Measurements from ENCODE around the gene YY1.
"Not testable (repeated sequence)": the region's sequence is repeated elsewhere in the genome, so short reads cannot be mapped to it uniquely, and the experiment has no call there.

Gene YY1

DNA sequence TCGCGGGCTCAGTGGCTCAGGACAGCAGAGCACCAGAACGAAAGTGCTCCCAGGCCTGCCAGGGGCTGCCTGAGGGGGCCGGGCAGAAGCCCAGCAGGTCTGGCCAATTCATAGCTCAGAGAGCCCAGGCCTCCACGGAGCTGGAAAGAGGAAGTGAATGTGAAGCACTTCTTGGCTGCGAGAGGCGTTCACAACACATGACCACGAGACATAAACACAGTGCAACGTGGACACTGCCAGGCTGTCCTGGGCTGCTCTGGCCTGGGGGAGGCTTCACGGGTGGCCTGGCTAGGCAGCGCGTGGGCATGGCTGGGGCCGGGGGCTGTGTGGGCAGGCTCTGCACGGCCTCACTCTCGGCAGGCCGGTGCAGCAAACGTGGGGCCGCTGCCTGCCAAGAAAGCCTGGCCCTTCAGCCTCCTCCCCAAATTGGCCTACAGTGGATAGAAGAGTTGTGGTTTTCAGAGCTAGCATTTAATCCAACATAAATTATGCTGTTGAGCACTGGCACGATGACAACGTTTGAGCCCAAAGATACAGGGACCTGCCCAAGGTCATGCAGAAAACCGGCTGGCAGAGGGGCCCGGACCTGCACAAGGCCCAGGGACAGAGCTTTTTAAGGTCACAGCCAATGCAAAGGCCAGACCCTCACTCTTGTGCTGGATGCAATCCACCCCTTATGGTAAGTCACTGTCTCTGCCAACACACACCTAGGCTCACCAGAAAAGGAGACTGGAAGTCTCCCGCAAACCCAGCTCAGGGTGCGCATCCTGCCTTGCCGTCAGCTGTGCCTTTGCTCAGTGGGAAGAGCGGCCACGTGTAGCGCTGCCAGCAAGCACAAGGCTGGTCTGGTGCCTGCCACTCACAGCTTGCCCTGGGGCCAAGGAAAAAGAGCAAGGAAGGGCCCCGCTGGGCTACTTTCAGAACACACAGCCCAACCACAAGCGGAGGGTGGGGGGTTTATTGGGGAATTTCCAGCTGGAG lies 58.7 kb downstream of the YY1 start:
- no peak for DNase-seq

DNA sequence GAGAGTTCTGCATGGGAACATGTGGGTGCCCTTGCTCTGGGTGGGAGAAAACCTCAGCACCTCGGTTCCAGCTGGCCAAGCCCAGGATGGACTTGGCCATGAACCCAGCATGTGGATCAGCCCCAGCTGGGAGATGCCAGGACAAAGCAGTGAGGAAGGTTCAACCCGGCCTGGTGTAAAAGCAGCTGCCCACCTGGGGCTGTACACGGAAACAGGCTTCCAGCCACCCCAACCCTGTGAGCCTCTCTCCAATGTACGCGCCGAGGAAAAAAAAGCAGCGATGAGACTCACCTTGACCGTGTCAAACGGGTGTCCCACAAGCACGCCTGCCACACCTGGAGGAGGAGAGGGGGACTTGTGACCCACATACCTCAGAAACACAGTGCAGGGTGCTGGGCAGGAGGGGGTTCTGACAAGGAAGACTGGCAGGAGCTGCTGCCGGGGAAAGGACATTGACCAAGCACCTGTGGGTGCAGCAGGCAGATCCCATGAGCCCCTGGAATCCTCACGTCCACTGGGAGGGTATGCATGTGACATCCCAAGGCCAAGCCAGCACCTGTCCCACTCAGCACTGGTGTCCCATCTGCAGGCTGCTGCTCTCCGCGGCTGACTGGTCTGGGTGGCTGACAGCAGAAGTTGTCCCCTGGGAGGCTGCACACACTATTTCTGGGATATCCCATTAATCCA lies 59.8 kb downstream of the YY1 start:
- DNase-seq = no peak

DNA sequence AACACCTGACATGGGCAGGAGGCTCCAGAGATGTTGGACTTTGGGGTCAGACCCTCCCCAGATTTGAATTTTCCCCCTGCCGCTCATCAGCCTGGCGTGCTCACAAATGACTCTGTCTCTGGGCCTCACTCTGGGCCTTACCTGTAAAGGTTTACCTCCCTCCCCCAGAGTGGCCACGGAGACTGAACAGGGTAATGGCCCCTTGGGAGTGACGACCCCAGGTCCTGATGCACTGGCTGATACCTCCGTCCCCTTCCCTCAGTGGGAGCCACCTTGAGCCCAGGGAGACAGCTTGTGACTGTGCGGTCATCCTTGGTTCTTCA lies 60.3 kb downstream of the YY1 start:
- DNase-seq = no peak

DNA sequence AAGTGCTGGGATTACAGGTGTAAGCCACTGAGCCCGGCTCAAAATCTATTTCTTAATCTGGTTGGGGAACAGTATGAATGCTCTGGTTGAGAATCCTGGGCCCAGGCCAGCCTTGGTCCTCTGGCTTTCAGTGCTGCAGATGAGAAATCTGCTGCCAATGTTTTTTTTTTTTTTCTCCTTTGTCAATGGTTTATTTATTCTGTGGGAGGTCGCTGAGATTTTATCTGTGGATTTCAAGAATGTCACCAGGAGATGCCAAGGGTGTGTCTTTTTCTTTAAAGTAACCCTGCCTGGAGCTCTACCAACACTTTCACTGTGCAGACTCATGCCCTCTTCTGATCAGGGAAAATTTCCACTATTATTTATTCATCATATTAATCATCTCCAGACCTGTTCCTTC lies 63.7 kb downstream of the YY1 start:
- DNase-seq = no peak

DNA sequence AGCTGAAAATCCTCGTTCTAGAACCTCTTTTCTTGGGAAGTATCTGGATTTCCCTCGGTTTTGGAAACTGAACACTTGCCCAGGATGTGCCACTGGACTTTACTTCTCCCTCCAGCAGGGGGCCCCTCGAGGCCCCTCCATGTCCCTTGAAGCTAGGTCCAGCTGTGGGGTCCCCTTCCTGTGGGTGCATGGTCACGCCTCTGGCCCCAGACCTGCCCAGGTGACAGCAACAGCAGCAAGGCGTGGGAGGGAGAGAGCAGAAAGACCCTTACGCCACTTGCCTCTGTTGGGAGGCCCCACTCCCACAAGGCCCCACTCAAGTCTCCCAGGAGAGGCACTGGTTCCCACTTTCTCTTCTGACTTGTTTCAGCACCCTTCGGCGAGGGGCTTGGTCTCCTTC lies 64.2 kb downstream of the YY1 start:
- no peak for DNase-seq

DNA sequence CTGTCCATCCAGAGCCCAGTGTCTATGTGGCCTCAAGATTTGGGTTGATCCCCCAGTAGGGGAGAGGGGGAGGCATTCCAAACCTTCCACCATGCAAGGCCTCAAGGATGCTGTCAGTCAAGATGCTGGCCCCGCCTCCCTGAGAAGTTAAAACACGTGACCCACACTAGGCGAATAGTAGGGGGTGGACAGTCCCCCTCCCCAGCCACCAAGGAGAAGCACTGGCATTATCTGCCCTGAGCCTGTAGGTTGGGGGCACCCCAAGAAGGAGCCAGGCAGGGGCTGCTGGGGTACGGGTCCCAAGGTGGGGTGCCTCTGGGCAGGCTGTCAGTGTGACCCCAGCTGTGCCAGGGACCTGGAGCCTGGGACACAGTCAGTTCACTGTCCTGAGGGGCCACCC lies 65.0 kb downstream of the YY1 start:
- DNase-seq = no peak

DNA sequence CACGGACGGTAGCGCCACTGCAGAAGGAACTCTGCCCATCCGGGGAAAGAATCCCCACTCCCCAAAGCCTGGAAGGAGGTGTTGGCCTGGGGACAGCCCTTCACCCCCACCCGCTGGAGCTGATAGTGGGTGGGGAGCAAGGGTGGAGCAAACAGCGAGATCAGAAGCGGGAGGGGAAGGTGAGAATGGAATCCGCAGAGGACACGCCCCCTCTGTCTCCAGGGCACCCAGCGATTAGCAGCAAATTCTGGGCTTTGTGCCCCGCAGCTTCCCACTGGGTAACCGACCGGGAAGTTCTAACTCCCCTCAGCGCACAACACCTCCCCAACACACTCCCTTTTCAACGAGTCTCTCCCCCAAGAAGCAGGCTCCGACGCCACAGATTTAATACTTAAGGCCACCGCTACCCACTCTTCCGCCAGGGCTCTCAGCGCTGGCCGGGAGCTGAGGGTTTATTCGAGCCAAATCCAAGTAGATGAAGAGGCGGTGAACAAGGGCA lies 65.9 kb downstream of the YY1 start:
- no peak for DNase-seq

DNA sequence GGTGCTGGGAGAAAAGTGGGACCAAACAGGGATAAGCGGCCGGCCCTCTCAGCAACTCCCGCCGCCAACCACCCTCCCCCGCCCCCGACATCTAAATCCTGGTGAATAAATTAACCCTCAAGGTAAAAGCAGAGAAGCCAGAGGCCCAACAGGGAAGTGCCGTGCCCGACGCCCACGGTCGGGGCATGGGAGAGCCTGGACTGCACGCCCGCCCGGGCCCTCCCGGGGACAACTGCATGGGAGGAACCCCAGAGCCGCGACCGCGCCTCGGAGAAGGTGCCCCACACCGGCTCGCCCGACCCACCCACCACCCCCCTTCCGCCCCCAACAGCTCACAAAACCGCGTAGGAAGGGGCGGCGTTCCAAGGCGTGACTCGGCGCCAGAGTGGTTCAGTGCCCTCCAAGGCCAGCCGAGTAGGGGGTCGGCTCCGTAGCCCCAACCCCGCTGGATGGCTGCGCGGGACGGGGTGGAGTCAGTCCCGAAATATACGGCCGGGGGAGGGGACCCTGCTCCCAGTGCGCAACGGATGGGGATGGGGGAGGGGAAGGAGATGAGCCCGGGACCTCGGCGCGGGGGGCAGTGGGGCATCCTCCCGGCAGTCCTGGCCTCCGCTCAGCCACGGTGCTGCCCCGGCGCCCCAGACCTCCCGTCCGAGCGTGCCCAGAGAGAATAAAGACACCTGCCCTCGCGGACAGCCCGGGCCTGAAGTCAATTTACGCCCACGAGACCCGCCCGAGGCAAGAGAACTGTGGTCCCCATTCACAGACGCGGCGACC lies 66.6 kb downstream of the YY1 start:
- DNase-seq = peak; percentile 38

DNA sequence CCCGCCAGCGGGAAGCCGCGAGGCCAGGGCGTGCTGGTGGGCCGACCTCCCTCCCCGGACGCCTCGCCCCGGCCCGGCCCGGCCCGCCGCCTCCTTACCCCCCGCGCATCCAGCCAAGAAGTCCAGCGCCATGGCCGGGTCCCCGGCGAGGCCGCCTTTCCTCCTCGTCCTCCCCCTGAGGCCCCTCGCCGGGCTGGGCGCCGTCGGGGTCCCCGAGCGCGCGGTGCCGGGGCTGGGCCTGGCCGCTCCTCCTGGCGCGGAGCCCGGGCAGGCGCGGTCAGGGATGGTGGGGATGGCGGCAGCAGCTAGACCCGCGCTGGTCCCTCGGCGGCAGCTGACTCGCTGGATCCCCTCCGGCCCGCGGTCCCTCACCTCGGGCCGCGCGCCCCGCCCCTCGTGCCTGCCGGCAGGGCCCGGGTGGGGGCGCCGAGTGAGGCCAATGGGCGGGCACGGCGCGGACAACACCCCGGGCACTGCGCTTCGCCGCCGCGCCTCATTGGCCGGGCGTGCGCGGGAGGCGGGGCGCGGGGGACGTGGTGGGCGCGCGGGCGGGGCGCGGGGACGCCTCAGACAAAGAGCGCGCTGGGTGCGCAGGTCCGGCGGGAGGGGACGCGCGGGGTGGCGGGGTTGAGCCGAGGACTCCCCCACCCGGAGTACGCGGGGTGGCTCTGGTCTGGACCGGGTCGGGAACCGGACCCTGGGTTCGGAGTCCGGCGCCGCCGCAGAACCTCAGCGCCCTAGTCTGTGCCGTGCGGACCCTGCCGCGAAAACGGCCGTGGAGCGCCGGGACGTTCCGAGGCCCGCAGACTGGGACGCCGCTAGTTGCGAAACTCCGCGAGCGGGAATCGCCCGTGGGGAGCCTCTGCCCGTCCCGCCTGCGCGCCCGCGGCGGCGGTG lies 67.4 kb downstream of the YY1 start, which contains the start of gene SLC25A29:
TSS of gene SLC25A29 (minus strand) at position 344 of the 897 bp plus-strand sequence. CDS start at position 132, 212 bp downstream.
- peak; percentile 56 for DNase-seq

DNA sequence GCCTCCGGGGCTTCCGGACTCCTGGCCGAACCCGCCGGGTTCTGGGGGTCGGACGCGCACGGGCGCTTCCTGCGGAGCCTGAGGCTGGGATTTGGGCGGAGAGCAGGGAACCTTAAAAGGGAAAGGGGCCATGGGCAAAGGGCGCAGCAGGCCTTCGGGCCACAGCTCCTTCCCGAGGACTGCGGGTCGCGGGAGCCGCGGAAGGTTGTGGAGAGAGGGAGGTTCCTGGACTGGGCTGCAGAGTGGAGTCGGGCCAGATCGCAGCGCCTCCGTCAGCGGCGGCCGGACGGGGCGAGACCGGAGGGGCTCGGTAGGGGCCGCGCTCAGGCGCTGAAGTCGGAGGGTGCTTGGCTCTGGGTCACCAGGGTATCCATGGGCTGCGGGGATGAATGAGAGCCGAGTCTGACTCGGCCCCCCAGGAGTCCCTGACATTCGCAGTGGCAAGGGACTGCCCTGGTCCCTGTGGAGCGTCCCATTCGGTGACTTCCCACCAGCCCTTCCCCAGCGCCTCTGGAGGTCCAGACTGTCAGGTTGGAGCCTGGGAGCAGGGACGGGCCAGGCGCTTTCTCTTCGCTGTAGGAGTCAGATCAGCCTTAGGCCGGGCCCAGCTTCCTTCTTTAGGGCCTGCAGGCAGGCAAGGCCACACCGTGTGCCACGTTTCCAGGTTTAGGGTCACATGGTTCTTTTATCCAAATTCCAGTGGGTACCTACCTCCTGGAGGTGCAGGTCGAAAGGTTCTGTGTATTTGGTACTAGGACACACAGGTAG lies 68.2 kb downstream of the YY1 start:
- DNase-seq = no peak

DNA sequence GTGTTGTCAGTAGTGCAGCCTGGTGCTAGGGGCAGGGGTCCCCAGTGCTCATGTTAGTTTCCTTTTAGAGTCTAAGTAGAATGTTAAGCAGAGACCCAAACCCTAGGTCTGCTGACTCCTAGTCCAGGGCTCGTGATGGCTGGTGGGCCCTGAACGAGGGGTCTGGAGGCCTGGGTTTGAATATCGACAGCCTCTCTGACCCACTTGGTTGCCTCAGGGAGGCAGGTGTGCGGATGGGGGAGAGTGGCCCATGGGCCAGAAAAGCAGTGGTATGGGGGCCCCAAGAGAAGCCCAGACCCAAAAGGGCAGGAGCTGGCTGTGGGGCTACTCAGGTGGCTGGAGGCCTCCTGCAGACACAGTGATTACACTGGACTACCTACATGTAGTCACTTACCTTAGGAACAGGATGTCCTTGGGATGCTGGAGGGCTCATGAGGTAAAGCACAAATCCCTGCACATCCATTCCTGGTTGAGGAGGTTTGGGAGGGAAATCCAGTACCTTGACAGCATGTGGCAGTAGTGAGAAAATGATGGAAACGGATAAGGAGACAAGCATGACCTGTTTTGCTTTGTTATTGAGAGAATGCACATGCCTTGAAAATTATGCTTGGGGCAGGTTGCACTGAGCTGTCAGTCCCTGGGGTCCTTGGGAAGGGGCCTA lies 69.0 kb downstream of the YY1 start:
- no peak for DNase-seq

DNA sequence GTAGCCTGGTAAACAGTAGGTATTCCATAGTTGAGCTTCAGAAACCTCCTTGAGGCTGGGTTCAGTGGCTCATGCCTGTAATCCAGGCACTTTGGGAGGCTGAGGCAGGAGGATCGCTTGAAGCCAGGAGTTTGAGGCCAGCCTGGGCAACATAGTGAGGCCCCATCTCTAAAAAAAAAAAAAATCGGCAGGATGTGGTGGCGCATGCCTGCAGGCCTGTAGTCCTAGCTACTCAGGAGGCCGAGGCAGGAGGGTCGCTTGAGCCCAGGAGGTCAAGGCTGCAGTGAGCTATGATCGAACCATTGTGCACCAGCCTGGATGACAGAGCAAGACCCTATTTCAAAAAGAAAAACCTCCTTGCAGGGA lies 69.5 kb downstream of the YY1 start:
- DNase-seq = not testable (repeated sequence)

DNA sequence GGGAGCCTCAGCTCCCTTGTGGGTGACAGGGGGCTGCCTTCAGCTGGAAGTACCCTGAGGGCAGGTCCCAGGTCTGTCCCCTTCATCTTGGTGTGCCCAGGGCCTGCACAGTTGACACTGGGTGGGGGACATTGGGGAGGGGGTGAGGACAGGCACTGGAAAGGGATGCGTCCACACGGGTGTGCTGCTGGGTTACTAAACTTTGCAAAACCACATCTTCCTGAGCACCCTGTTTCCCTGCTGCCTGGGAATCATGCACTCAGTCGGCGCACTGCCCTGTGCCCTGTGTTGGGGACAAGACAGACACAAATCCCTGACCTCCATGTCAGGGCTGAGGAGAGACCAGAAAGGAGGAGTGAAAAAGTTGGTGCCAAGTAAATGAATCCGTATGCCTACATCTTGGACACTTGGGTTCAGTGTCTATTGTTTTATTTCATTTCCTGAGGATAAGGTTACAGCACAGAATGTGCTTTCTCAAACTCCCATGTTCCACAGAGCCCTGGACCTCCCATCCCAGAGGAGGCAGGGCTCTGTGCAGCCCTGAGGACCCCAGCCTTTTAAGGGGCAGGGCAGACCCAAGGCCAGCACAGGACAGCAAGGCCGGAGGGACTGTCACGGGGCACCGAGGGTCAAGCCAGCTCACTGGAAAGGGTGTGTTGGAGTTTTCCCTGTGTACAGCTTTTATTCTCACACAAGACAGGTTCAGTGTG lies 70.2 kb downstream of the YY1 start:
- no peak for DNase-seq

DNA sequence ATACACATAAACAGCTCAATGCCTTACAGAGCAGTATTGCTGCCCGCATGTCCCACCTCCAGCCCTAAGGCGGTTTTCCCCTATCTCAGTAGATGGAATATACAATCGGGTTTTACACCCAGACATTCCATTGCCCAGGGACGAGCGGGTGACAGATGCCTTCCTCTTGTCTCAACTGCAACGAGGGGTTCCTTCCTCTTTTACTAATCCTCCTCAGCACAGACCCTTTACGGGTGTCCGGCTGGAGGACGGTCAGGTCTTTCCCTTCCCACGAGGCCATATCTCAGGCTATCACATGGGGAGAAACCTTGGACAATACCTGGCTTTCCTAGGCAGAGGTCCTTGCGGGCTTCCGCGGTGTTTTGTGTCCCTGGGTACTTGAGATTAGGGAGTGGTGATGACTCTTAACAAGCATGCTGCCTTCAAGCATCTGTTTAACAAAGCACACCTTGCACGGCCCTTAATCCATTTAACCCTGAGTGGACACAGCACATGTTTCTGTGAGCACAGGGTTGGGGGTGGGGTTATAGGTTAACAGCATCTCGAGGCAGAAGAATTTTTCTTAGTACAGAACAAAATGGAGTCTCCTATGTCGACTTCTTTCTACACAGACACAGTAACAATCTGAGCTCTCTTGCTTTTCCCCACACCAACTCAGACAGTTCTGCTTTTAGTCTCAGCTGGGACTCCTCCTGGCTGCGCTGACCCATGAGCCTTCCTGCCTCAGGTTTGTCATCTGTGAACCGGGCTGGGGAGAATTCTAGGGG lies 73.3 kb downstream of the YY1 start:
- not testable (repeated sequence) for DNase-seq

DNA sequence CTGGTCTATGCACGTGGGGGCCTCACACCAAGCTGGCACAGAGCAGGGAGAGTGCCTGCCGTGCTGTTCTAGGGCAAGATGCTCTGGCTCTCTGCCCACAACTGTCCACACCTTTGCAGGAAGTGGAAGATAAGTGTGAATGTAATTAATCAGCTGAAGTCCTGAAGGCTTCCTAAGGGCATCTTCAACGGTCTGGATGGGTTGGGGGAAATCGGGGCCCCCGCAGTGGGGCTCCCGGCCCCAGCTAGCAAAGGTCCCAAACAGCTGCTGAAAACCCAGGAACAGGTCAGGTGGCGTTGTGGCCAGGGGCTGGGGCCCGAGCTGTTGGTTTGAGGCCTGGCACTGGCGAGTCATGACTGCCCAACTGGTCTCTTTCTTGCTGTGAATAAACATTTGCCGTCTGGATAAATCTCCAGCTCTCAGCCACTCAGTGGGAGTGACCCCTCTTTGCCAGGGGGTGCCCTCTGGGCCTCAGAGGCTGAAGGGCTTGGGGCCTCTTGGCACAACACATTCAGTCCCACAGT lies 74.0 kb downstream of the YY1 start:
- no peak for DNase-seq

DNA sequence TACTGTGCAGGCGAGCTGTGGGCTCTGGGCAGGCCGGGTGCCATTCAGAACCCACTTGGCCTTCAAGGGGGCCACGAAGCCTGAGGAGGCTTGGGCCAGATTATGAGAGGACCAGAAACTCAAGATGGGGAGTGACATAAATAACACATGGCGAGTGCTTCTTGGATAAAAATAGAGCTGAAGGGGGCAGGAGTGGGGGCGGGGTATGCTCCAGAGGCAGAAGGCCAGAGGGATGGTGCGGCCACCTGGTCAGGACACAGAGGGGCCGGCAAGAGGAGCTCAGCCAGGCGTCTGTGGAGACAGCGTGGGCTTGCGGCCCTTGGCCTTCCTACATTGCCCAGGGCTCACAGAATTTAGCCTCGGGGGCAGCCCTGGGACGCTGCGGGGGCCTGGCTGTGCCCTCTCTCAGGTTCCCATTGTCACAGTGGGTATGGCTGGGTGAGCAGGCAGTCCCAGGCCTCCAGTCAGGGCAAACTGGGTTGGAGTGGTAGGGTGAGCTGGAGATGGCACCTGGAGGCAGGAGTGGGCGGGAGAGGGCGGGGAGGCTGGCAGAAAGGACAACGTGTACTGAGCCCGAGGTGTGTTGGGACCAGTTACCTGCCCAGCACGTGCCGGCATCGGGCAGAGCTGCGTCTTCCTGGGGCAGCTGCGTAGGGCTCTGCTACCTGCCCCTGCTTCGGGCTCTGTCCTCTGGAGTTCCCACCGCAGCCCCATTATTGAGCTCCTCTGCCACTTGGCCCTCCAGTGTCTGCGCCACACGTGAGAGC lies 74.7 kb downstream of the YY1 start:
- DNase-seq = no peak

DNA sequence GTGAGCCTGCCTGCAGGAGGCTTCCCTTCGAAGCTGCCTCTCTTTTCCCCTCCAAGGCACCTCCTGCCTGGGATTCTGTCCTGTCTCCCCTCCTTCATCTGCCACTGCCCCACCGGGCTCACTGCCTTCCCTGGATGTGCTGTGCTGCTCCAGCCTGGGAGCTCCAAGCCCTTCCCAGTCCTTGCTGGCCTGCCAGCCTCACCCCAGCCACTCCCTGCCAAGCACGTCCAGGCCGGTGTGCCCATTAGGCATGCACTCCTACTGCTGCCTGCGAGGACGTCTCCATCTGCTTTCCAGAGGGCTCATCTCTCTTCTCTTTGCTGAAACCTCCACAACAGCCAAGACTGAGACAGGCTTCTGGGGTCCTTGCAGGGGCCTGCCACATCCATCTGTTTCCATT lies 75.8 kb downstream of the YY1 start:
- no peak for DNase-seq

DNA sequence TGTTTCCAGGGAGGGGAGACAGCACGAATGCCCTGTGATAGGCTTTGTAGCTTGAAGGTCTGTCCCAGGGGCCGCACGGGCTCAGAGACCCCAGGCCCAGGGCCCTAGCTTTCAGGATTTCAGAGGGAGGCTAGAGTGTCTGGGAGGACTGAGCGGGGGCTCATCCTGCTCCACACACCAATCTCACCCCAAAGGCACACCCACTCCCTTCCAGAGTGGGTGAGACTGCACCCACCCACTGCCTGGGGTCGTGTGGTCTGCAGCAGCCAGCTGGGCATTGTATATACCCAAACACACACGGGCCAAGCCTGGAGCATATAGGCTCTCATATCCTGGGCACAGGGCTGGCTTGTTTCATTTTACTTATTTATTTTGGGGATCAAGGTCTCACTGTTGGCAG lies 78.4 kb downstream of the YY1 start:
- no peak for DNase-seq

Measured in effector CD4-positive, alpha-beta T cell (primary cell).